SK-N-SH (cell line): ENCODE measurements around the gene BPIFB3.

Experiments used
- CHD2 ChIP-seq: fragments of 150-350 bp; IDR thresholded peaks from 2 replicates; pipeline ENCODE4 v1.6.1; 2018; ENCODE audit warnings: low read length; ENCODE audit not compliant: partially characterized antibody
- CTCF ChIP-seq: fragments of 200-600 bp; sonication (generic); IDR thresholded peaks from 2 replicates; pipeline ENCODE4 v1.6.1; 2017; ENCODE audit warnings: antibody characterized with exemption, mild to moderate bottlenecking, moderate library complexity
- EP300 ChIP-seq, 2 experiments: IDR thresholded peaks; 2 replicates each; pipeline versions ENCODE4 v1.4.0 to v1.6.1; 2012; ENCODE audit warnings: borderline replicate concordance in 1 of 2, low read depth in 1 of 2, low read length in 1 of 2
- NFIC ChIP-seq: IDR thresholded peaks from 2 replicates; pipeline ENCODE4 v1.4.0; 2012; ENCODE audit warnings: borderline replicate concordance
- PBX3 ChIP-seq: IDR thresholded peaks from 2 replicates; pipeline ENCODE4; 2012
- RFX5 ChIP-seq: IDR thresholded peaks from 2 replicates; pipeline ENCODE4 v1.6.1; 2012; ENCODE audit warnings: mild to moderate bottlenecking, improper control_type of control experiment, low read length
- USF1 ChIP-seq: IDR thresholded peaks from 2 replicates; pipeline ENCODE4 v1.4.0; 2012; ENCODE audit warnings: low read depth, borderline replicate concordance

GRCh38 chr20:33103556-33103955 is 49.9 kb downstream of the BPIFB3 start:
- TF ChIP-seq USF1 (no peak), CTCF (no peak), RFX5 (no peak), PBX3 (no peak), CHD2 (no peak), EP300 (IDR thresholded peaks at IDR 0.05; ENCODE audit: borderline replicate concordance in 1 of 2, low read depth in 1 of 2, low read length in 1 of 2) (no peak), NFIC (no peak)
